HCT116 (cell line): ENCODE data around the gene PAAF1. TPM values are rescaled to one million over a fixed set of nuclear protein-coding genes. Genes with fewer than 3 reads are reported as not detected.

Experiments
- CBX3 ChIP-seq: IDR thresholded peaks from 2 replicates; pipeline ENCODE4 v1.6.1; 2012; ENCODE audit warnings: low read depth
- EZH2phosphoT487 ChIP-seq: fragments of 200-600 bp; IDR thresholded peaks from 2 replicates; pipeline ENCODE4 v1.6.1; 2018; ENCODE audit warnings: antibody characterized with exemption, borderline replicate concordance
- FOSL1 ChIP-seq: IDR thresholded peaks from 2 replicates; pipeline ENCODE4 v1.6.1; 2012; ENCODE audit warnings: low read depth
- JUND ChIP-seq: IDR thresholded peaks from 2 replicates; pipeline ENCODE4 v1.6.1; 2012
- POLR2AphosphoS5 ChIP-seq: IDR thresholded peaks from 2 replicates; pipeline ENCODE4 v1.6.1; 2011; ENCODE audit warnings: mild to moderate bottlenecking, low read depth, low read length, moderate library complexity
- SIN3A ChIP-seq: IDR thresholded peaks from 2 replicates; pipeline ENCODE4 v1.6.1; 2012; ENCODE audit warnings: low read depth
- SP1 ChIP-seq: IDR thresholded peaks from 2 replicates; pipeline ENCODE4 v1.6.1; 2012; ENCODE audit warnings: low read depth
- YY1 ChIP-seq: IDR thresholded peaks from 2 replicates; pipeline ENCODE4 v1.6.1; 2011; ENCODE audit warnings: low read length, low read depth, moderate library complexity, mild to moderate bottlenecking; ENCODE audit not compliant: insufficient replicate concordance; ENCODE audit errors: extremely low read depth
- total RNA-seq: library from RNA; stranded (reverse); gene quantifications from one replicate; pipeline ENCODE4 v1.2.1, GENCODE V29; 2021; ENCODE audit not compliant: unreplicated experiment
- TF ChIP-seq, protein P1 (sequence below): IDR thresholded peaks from 2 replicates; pipeline ENCODE4 v1.6.1; 2012; ENCODE audit warnings: low read depth
- TF ChIP-seq, protein P2 (sequence below): IDR thresholded peaks from 2 replicates; pipeline ENCODE4 v1.6.1; 2012
- TF ChIP-seq, protein P3 (sequence below), 3 experiments: fragments of 200-600 bp in 1 of 3; sonication (generic) in 1 of 3; IDR thresholded peaks in 2 of 3; conservative IDR thresholded peaks in 1 of 3; 2 replicates each; pipeline ENCODE4 v1.5.1; 2012 to 2017; ENCODE audit warnings: low read depth in 2 of 3, low read length in 2 of 3, antibody characterized with exemption in 1 of 3, borderline replicate concordance in 1 of 3, control low read depth in 1 of 3, mild to moderate bottlenecking in 1 of 3, mixed read lengths in 1 of 3, mixed run types in 1 of 3, moderate library complexity in 1 of 3; ENCODE audit not compliant: insufficient read depth in 1 of 3

Gene PAAF1
- total RNA-seq, 1 experiment from 2014 or later: 15.5 TPM

DNA sequence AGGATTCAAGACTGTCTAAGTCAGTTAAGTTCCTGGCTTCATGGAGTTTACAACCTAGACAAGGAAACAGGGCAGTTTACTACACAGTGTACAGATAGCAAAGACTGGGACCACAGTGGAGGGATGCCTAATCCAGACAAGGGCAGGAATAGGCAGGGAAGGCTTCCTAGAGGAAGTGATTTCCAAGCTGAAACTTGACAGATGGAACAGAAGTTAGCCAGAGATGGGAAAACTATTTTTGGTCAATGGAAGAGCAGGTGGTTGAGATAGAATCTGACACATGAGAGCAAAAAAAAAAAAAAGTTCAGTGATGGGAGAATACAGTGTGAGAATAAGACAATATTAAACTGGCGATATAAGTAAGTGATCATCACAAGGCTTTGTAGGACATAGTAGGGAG is 1.4 kb upstream of the PAAF1 start (continued):
- TF ChIP-seq, protein P1, sequence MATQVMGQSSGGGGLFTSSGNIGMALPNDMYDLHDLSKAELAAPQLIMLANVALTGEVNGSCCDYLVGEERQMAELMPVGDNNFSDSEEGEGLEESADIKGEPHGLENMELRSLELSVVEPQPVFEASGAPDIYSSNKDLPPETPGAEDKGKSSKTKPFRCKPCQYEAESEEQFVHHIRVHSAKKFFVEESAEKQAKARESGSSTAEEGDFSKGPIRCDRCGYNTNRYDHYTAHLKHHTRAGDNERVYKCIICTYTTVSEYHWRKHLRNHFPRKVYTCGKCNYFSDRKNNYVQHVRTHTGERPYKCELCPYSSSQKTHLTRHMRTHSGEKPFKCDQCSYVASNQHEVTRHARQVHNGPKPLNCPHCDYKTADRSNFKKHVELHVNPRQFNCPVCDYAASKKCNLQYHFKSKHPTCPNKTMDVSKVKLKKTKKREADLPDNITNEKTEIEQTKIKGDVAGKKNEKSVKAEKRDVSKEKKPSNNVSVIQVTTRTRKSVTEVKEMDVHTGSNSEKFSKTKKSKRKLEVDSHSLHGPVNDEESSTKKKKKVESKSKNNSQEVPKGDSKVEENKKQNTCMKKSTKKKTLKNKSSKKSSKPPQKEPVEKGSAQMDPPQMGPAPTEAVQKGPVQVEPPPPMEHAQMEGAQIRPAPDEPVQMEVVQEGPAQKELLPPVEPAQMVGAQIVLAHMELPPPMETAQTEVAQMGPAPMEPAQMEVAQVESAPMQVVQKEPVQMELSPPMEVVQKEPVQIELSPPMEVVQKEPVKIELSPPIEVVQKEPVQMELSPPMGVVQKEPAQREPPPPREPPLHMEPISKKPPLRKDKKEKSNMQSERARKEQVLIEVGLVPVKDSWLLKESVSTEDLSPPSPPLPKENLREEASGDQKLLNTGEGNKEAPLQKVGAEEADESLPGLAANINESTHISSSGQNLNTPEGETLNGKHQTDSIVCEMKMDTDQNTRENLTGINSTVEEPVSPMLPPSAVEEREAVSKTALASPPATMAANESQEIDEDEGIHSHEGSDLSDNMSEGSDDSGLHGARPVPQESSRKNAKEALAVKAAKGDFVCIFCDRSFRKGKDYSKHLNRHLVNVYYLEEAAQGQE: no peak
- TF ChIP-seq FOSL1: no peak
- no peak for TF ChIP-seq CBX3
- TF ChIP-seq, protein P2, sequence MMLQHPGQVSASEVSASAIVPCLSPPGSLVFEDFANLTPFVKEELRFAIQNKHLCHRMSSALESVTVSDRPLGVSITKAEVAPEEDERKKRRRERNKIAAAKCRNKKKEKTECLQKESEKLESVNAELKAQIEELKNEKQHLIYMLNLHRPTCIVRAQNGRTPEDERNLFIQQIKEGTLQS: no peak
- TF ChIP-seq EZH2phosphoT487: no peak
- TF ChIP-seq JUND: no peak
- TF ChIP-seq YY1: no peak
- TF ChIP-seq POLR2AphosphoS5: no peak
- no peak for TF ChIP-seq SP1
- TF ChIP-seq, protein P3, sequence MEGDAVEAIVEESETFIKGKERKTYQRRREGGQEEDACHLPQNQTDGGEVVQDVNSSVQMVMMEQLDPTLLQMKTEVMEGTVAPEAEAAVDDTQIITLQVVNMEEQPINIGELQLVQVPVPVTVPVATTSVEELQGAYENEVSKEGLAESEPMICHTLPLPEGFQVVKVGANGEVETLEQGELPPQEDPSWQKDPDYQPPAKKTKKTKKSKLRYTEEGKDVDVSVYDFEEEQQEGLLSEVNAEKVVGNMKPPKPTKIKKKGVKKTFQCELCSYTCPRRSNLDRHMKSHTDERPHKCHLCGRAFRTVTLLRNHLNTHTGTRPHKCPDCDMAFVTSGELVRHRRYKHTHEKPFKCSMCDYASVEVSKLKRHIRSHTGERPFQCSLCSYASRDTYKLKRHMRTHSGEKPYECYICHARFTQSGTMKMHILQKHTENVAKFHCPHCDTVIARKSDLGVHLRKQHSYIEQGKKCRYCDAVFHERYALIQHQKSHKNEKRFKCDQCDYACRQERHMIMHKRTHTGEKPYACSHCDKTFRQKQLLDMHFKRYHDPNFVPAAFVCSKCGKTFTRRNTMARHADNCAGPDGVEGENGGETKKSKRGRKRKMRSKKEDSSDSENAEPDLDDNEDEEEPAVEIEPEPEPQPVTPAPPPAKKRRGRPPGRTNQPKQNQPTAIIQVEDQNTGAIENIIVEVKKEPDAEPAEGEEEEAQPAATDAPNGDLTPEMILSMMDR (IDR thresholded peaks at IDR 0.05 in 2 of 3, conservative IDR thresholded peaks at IDR 0.05 in 1 of 3; ENCODE audit: borderline replicate concordance in 1 of 3, insufficient read depth in 1 of 3, low read depth in 2 of 3, low read length in 2 of 3): no peak
- no peak for TF ChIP-seq SIN3A
